ENCODE results near the gene PC.

Gene PC

DNA sequence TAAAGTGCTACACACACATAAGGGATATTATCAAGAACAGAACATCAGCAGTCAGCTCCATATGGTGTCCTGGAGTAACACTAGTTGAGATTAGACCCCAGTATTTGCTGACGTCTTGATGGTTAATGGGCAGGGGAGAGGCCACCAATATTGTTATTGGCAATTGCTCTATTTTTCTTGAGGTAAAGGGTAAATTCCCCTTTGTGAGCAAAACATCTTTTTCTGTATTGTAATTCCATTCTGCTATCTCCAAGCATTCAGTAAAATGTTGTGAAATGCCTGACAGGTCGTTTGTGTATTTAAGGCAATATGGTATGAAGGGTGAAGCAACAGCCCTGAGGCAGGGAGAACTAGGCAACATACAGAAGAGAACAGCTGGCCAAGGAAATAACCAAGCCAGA is 21.9 kb downstream of the PC start:
- TF ChIP-seq, protein P1, sequence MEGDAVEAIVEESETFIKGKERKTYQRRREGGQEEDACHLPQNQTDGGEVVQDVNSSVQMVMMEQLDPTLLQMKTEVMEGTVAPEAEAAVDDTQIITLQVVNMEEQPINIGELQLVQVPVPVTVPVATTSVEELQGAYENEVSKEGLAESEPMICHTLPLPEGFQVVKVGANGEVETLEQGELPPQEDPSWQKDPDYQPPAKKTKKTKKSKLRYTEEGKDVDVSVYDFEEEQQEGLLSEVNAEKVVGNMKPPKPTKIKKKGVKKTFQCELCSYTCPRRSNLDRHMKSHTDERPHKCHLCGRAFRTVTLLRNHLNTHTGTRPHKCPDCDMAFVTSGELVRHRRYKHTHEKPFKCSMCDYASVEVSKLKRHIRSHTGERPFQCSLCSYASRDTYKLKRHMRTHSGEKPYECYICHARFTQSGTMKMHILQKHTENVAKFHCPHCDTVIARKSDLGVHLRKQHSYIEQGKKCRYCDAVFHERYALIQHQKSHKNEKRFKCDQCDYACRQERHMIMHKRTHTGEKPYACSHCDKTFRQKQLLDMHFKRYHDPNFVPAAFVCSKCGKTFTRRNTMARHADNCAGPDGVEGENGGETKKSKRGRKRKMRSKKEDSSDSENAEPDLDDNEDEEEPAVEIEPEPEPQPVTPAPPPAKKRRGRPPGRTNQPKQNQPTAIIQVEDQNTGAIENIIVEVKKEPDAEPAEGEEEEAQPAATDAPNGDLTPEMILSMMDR (IDR thresholded peaks at IDR 0.05; ENCODE audit: unreplicated experiment in 3 of 3) = no peak
- Mint-ChIP-seq H3K4me1 (peaks cover 5% of the 10 kb centered on the region), H3K27ac (no peak overlapping the region), H3K27me3 (ENCODE audit: low read depth) (peaks cover 4% of the 10 kb centered on the region), H3K36me3 (ENCODE audit: low read depth) (peaks cover 12% of the 10 kb centered on the region), H3K4me3 (no peak overlapping the region), H3K9me3 (peaks cover 3% of the 10 kb centered on the region)

DNA sequence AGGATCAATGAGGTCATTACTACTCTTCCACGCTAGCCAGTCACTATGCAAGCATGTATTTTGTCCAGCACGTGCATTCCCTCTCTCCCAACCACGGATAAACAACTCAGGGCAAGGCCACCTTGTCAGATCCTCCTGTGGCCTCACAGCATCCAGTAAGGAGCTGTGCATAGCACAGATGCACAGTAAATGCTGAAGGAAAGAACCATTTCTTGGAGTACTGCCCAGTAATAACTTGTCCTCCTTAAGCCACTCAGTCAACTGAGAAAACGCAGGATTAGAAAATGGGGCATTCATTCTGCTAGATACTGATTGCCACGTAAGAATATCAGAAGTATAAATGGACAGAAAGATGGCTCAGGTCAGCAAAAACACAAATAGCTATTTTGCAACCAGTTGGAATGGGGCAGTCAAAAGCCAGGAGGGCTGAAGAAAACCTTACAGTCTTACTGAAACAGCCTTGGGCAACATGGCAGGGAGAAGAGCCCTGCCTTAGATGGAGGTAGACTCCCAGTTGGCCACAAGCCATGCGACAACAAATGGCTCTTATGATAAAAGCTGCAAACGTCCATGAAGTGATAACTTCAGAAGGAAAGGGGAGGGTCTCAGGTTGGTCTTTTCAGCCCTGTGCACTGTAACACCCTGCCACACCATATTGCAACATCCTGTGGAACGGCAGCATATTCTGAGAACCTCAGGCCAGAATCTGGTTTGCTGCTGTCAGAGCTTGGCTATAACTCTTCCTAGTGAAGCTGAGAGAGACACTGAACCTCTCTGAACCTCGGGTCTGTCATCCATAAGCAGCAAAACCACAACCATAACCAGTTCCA is 23.0 kb downstream of the PC start:
- Mint-ChIP-seq H3K27me3 (ENCODE audit: low read depth) (peaks cover 4% of the 10 kb centered on the region), H3K4me1 (peaks cover 5% of the 10 kb centered on the region), H3K9me3 (peaks cover 3% of the 10 kb centered on the region), H3K27ac (no peak overlapping the region), H3K36me3 (ENCODE audit: low read depth) (peaks cover 12% of the 10 kb centered on the region), H3K4me3 (no peak overlapping the region)
- TF ChIP-seq, protein P1 (IDR thresholded peaks at IDR 0.05; ENCODE audit: unreplicated experiment in 3 of 3) = no peak

- peaks cover 5% of the 10 kb centered on the region for H3K4me1 Mint-ChIP-seq
- TF ChIP-seq, protein P1 (IDR thresholded peaks at IDR 0.05; ENCODE audit: unreplicated experiment in 3 of 3) = no peak
- H3K4me3 Mint-ChIP-seq = no peak overlapping the region
- H3K27me3 Mint-ChIP-seq (ENCODE audit: low read depth) = peaks cover 4% of the 10 kb centered on the region
- no peak overlapping the region for H3K27ac Mint-ChIP-seq
- peaks cover 8% of the 10 kb centered on the region for H3K36me3 Mint-ChIP-seq (ENCODE audit: low read depth)
- peaks cover 3% of the 10 kb centered on the region for H3K9me3 Mint-ChIP-seq
Observed at GRCh38 chr11:66933531-66933930, 24.7 kb downstream of the PC start.

DNA sequence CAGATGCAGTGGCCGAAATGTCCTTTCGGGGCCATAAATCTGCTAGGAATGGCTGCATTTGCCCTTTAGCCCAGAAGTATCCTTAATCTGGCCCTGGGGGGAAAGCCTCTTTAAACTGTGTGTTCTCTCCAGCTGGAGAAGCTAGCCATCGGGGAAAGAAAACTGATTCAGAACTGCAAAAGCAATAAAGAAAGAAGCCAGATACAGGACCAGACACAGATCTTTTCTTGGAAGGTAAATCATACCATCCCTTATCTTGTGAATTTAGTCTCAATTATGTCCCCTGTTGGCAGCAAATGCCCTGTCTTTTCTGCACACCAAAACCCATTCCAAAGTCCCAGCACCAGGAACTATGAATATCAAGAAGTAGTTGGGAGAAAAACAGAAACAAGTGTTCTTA is 25.6 kb downstream of the PC start:
- TF ChIP-seq, protein P1 (IDR thresholded peaks at IDR 0.05; ENCODE audit: unreplicated experiment in 3 of 3) = no peak
- H3K9me3 Mint-ChIP-seq = peaks cover 3% of the 10 kb centered on the region
- H3K4me3 Mint-ChIP-seq = no peak overlapping the region
- H3K27ac Mint-ChIP-seq = peak overlapping the region in 1 of 3 experiments; percentile 15
- H3K4me1 Mint-ChIP-seq = peaks cover 5% of the 10 kb centered on the region
- peaks cover 3% of the 10 kb centered on the region for H3K36me3 Mint-ChIP-seq (ENCODE audit: low read depth)
- peaks cover 4% of the 10 kb centered on the region for H3K27me3 Mint-ChIP-seq (ENCODE audit: low read depth)

DNA sequence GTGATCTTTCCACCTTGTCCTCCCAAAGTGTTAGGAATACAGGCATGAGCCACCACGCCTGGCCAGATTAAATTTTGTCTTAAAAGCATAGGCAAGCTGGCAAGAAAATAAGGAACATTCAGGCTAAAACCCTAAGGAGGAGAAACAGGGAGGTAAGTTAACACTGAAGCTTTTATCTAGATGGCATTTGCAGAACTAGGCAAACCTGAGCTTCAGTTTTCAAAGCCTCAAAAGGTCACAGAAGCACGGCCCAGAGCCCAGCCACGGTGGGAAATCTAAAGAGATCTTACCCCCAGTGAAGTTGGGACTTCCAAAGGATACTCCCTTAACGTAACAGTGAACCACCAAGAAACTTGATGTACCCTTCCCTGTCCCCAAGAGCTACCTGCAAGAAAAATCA is 28.4 kb downstream of the PC start:
- Mint-ChIP-seq H3K27me3 (ENCODE audit: low read depth) (peaks cover 4% of the 10 kb centered on the region), H3K9me3 (no peaks in the 10 kb centered on the region), H3K4me3 (no peak overlapping the region), H3K4me1 (no peaks in the 10 kb centered on the region), H3K36me3 (ENCODE audit: low read depth) (no peaks in the 10 kb centered on the region), H3K27ac (no peak overlapping the region)
- TF ChIP-seq, protein P1 (IDR thresholded peaks at IDR 0.05; ENCODE audit: unreplicated experiment in 3 of 3) = no peak

DNA sequence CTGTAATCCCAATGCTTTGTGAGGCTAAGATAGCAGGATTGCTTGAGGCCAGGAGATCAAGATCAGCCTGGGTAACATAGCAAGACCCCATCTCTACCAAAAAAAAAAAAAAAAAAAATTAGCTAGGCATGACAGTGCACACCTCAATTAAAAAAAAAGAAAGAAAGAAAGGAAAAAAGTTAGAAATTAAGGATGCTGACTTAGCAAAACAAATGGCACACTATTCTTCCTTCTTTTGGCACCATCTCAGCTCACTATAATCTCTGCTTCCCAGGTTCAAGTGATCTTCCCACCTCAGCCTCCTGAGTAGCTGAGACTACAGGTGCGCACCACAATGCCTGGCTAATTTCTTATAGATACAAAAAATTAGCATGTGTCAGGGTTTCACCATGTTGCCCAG is 33.9 kb downstream of the PC start:
- TF ChIP-seq, protein P1 (IDR thresholded peaks at IDR 0.05; ENCODE audit: unreplicated experiment in 3 of 3) = no peak
- H3K36me3 Mint-ChIP-seq (ENCODE audit: low read depth) = no peaks in the 10 kb centered on the region
- H3K9me3 Mint-ChIP-seq = no peaks in the 10 kb centered on the region
- H3K4me3 Mint-ChIP-seq = no peak overlapping the region
- H3K4me1 Mint-ChIP-seq = peaks cover 5% of the 10 kb centered on the region
- peaks cover 3% of the 10 kb centered on the region for H3K27me3 Mint-ChIP-seq (ENCODE audit: low read depth)
- H3K27ac Mint-ChIP-seq = no peak overlapping the region

Measured in nephron (organoid).